Subcutaneous adipose tissue (tissue), 4 donors: ENCODE data around the gene OR2W3. TPM values are rescaled to one million over a fixed set of nuclear protein-coding genes. Genes with fewer than 3 reads are reported as not detected.

Experiments
- total RNA-seq, 4 donors: library from RNA; depleted of rRNA; stranded (reverse); fragments of >200 nt; gene quantifications; one replicate each; pipeline ENCODE4 v1.1.0, GENCODE V29; 2016
- TF ChIP-seq, protein P1 (sequence below): fragments of 450-650 bp; IDR thresholded peaks from one replicate; pipeline ENCODE4 v1.5.1; 2016; ENCODE audit warnings: low read depth, mild to moderate bottlenecking, control low read depth, antibody characterized with exemption, moderate library complexity

OR2W3 gene
- total RNA-seq, 4 donors from 2014 or later = 3.1 TPM; not detected in 3

- TF ChIP-seq, protein P1, sequence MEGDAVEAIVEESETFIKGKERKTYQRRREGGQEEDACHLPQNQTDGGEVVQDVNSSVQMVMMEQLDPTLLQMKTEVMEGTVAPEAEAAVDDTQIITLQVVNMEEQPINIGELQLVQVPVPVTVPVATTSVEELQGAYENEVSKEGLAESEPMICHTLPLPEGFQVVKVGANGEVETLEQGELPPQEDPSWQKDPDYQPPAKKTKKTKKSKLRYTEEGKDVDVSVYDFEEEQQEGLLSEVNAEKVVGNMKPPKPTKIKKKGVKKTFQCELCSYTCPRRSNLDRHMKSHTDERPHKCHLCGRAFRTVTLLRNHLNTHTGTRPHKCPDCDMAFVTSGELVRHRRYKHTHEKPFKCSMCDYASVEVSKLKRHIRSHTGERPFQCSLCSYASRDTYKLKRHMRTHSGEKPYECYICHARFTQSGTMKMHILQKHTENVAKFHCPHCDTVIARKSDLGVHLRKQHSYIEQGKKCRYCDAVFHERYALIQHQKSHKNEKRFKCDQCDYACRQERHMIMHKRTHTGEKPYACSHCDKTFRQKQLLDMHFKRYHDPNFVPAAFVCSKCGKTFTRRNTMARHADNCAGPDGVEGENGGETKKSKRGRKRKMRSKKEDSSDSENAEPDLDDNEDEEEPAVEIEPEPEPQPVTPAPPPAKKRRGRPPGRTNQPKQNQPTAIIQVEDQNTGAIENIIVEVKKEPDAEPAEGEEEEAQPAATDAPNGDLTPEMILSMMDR = no peak
Observed at GRCh38 chr1:247904122-247904521, 8.7 kb downstream of the OR2W3 start.

- TF ChIP-seq, protein P1 = no peak
Observed at GRCh38 chr1:247905181-247905580, 9.8 kb downstream of the OR2W3 start.

GRCh38 chr1:247905910-247906503, 10.6 kb downstream of the OR2W3 start:
- TF ChIP-seq, protein P1 = no peak

DNA sequence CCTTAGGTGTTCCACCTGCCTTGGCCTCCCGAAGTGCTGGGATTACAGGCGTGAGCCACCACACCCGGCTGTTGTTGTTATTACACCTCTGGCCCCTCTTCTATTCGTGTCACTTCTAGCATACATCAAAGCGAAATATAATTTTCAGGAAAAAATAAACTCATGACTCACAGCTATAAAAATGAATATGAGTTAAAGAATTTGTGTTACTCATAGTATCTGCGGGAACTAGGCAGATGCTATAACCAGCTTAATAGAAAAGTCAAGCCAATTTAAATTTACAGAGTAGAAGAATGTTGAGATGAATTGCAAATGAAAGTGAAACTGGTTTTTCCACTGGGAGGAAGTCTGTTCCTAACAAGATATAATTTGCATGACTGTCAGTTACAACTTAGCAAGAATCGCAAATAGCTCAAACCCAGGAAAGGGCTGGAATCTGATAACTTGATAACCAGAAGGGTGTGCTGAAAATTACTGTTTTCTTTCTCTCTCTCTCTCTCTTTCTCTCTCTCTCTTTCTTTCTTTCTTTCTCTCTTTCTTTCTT, 11.2 kb downstream of the OR2W3 start:
- TF ChIP-seq, protein P1 = no peak

DNA sequence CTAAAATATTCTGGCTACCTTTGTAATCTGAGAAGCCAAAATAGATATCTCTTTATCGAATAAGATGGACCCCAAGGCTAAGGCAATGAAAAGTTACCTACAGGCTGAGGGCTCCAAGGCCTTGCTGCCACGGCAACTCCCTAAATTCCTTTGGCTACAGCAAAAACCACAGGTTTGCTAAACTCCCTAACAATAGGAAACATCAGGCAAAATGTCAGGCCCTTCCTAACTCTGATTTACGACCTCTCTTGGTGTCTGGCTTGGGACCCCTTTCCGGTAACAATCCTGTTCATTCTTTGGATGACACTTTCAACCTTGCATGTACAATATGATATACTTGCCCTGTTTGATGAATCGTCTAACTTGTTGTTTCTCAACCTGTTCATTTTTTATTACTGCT, 13.4 kb downstream of the OR2W3 start:
- TF ChIP-seq, protein P1 = no peak

GRCh38 chr1:247913786-247914185, 18.4 kb downstream of the OR2W3 start:
- TF ChIP-seq, protein P1 = no peak

DNA sequence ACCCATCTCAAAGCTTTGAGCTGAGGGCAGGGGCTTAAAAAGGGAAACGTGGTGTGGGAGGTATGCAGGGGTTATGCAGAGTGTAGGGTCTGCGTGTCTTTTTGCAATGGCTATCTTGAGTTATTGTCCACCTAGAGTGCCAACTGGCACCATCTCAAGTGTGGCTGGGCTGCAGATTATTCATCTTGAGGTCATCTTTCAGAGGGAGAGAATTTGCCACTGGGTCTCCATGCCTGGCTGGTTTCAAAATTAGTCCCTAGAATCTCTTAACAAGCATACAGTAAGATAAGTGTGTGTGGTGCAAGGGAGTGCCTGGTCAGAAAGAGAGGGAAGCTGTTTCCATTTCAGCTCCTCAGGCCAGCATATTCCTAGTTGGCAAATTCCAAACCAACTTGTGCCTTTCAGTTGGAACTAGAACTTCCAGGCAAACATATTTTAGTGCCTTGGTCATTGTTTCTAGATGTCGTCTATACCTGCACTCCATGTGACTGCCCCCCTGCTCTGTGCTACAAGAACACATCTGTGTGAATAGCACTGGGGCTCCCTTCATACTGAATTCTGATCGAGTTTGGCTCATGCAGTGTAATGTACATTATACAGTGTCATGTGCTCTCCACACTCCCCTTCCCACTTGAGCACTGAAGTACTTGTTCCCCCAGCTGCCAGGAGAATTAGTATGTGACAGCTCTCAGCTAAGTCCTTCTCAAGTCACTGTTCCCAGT, 19.7 kb downstream of the OR2W3 start:
- TF ChIP-seq, protein P1 = no peak
